H1 (cell line): ENCODE data around the gene RYR3.

Source experiments
- POLR2A ChIP-seq, 2 experiments: IDR thresholded peaks; 1 replicate in 1 of 2; 2 replicates in 1 of 2; pipeline ENCODE4 v1.6.1; 2011; ENCODE audit warnings: low read depth in 2 of 2, low read length in 2 of 2, mild to moderate bottlenecking in 2 of 2; ENCODE audit errors: control extremely low read depth in 1 of 2
- SP4 ChIP-seq: IDR thresholded peaks from 2 replicates; pipeline ENCODE4 v1.6.1; 2012; ENCODE audit warnings: low read length, inconsistent platforms
- TF ChIP-seq, protein P1 (sequence below), 3 experiments: IDR thresholded peaks; 1 replicate in 2 of 3; 2 replicates in 1 of 3; pipeline versions ENCODE4 v1.5.1 to v1.6.1; 2011; ENCODE audit warnings: low read length in 3 of 3, mild to moderate bottlenecking in 3 of 3, inconsistent platforms in 2 of 3, low read depth in 1 of 3, moderate library complexity in 1 of 3; ENCODE audit not compliant: insufficient read depth in 1 of 3; ENCODE audit errors: control extremely low read depth in 1 of 3

GRCh38 chr15:33374226-33374914 lies 63.6 kb downstream of the RYR3 start:
- TF ChIP-seq POLR2A (IDR thresholded peaks at IDR 0.05; ENCODE audit: control extremely low read depth in 1 of 2, low read depth in 2 of 2, low read length in 2 of 2) (no peak), SP4 (no peak)
- TF ChIP-seq, protein P1, sequence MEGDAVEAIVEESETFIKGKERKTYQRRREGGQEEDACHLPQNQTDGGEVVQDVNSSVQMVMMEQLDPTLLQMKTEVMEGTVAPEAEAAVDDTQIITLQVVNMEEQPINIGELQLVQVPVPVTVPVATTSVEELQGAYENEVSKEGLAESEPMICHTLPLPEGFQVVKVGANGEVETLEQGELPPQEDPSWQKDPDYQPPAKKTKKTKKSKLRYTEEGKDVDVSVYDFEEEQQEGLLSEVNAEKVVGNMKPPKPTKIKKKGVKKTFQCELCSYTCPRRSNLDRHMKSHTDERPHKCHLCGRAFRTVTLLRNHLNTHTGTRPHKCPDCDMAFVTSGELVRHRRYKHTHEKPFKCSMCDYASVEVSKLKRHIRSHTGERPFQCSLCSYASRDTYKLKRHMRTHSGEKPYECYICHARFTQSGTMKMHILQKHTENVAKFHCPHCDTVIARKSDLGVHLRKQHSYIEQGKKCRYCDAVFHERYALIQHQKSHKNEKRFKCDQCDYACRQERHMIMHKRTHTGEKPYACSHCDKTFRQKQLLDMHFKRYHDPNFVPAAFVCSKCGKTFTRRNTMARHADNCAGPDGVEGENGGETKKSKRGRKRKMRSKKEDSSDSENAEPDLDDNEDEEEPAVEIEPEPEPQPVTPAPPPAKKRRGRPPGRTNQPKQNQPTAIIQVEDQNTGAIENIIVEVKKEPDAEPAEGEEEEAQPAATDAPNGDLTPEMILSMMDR (IDR thresholded peaks at IDR 0.05; ENCODE audit: control extremely low read depth in 1 of 3, insufficient read depth in 1 of 3, low read depth in 1 of 3, low read length in 3 of 3), result no peak
